Upper lobe of left lung (tissue), 4 donors: ENCODE data around the gene TBC1D1.

Experiments
- CTCF ChIP-seq, 6 experiments: fragments of 450-650 bp in 4 of 6; fragments of 200-600 bp in 2 of 6; sonication (generic) in 2 of 6; IDR thresholded peaks; one replicate each; pipeline ENCODE4 v1.5.1; 2016 to 2019; ENCODE audit warnings: antibody characterized with exemption in 6 of 6
- EP300 ChIP-seq, 4 donors: sonication (generic); formaldehyde crosslinking; IDR thresholded peaks; one replicate each; pipeline ENCODE4 v1.5.1; 2017; ENCODE audit warnings: antibody characterized with exemption in 4 of 4, control low read depth in 2 of 4
- POLR2A ChIP-seq, 4 donors: fragments of 450-650 bp; IDR thresholded peaks; one replicate each; pipeline ENCODE4 v1.5.1; 2016 to 2017; ENCODE audit warnings: antibody characterized with exemption in 4 of 4, mild to moderate bottlenecking in 2 of 4
- POLR2AphosphoS5 ChIP-seq, 2 donors: sonication (generic); formaldehyde crosslinking; IDR thresholded peaks; one replicate each; pipeline ENCODE4 v1.5.1; 2017; ENCODE audit warnings: antibody characterized with exemption in 2 of 2

- TF ChIP-seq CTCF (IDR thresholded peaks at IDR 0.05), result no peak
- no peak for TF ChIP-seq POLR2A (IDR thresholded peaks at IDR 0.05)
- TF ChIP-seq POLR2AphosphoS5 (IDR thresholded peaks at IDR 0.05), result no peak
- no peak for TF ChIP-seq EP300 (IDR thresholded peaks at IDR 0.05)
These were observed 93.1 kb downstream of the TBC1D1 start for GRCh38 chr4:37983951-37984350.
